MM.1S (cell line): ENCODE data around the gene APOA5.

Source experiments
- EZH2 ChIP-seq: fragments of 300-600 bp; sonication (generic); optimal IDR thresholded peaks from 2 replicates; pipeline ENCODE3; 2017; ENCODE audit warnings: low read depth, mild to moderate bottlenecking, antibody characterized with exemption, low read length, mixed read lengths
- EZH2phosphoT487 ChIP-seq: fragments of 300-600 bp; sonication (generic); IDR thresholded peaks from 2 replicates; pipeline ENCODE4 v1.6.1; 2018; ENCODE audit warnings: antibody characterized with exemption, low read length

- TF ChIP-seq EZH2, result no peak
- TF ChIP-seq EZH2phosphoT487, result no peak
Observed at GRCh38 chr11:116811194-116811593, 19.5 kb upstream of the APOA5 start.
